HG03378 (cell line): ENCODE results near the gene PCDHB3.
"Not testable (repeated sequence)": the region's sequence is repeated elsewhere in the genome, so short reads cannot be mapped to it uniquely, and the experiment has no call there.

Experiments used
- ATAC-seq: cut with Tn5 transposase; IDR thresholded peaks from one replicate; pipeline ENCODE4 v1.9.1; 2021; ENCODE audit warnings: mild to moderate bottlenecking, moderate library complexity; ENCODE audit not compliant: unreplicated experiment

Gene PCDHB3

GRCh38 chr5:141100243-141100805 lies at the start of gene PCDHB3:
PCDHB3 (plus strand) TSS chr5:141100473; CDS start chr5:141100650, 177 bp downstream.
- ATAC-seq, result no peak

GRCh38 chr5:141050622-141051520 lies 49.4 kb upstream of the PCDHB3 start, which contains the start of gene PCDHB1:
PCDHB1 (plus strand) TSS chr5:141051374; CDS start chr5:141051471, 97 bp downstream.
- ATAC-seq, result no peak

GRCh38 chr5:141051521-141051866 lies 48.8 kb upstream of the PCDHB3 start:
- no peak for ATAC-seq

GRCh38 chr5:141077826-141078225 lies 22.4 kb upstream of the PCDHB3 start:
- no peak for ATAC-seq

- ATAC-seq, result no peak
Measured at GRCh38 chr5:141082228-141082627, 18.0 kb upstream of the PCDHB3 start.

GRCh38 chr5:141084487-141084989 lies 15.7 kb upstream of the PCDHB3 start:
- no peak for ATAC-seq

- ATAC-seq, result no peak
Measured at GRCh38 chr5:141094481-141095262, 5.6 kb upstream of the PCDHB3 start, which contains the start of gene PCDHB2. PCDHB2 (plus strand) TSS chr5:141094615; CDS start chr5:141094791, 176 bp downstream.

- no peak for ATAC-seq
Measured at GRCh38 chr5:141095263-141095641, 5.0 kb upstream of the PCDHB3 start.

- not testable (repeated sequence) for ATAC-seq
Measured at GRCh38 chr5:141096181-141096580, 4.1 kb upstream of the PCDHB3 start.

GRCh38 chr5:141096586-141096985 lies 3.7 kb upstream of the PCDHB3 start:
- not testable (repeated sequence) for ATAC-seq

GRCh38 chr5:141101059-141101458 lies 786 bp downstream of the PCDHB3 start:
- ATAC-seq, result no peak

- not testable (repeated sequence) for ATAC-seq
Measured at GRCh38 chr5:141102070-141102469, 1.8 kb downstream of the PCDHB3 start.

- not testable (repeated sequence) for ATAC-seq
Measured at GRCh38 chr5:141102471-141102870, 2.2 kb downstream of the PCDHB3 start.

- no peak for ATAC-seq
Measured at GRCh38 chr5:141105350-141105749, 5.1 kb downstream of the PCDHB3 start.

- ATAC-seq, result no peak
Measured at GRCh38 chr5:141119250-141119649, 19.0 kb downstream of the PCDHB3 start.

- no peak for ATAC-seq
Measured at GRCh38 chr5:141121563-141121962, 21.3 kb downstream of the PCDHB3 start, which contains the start of gene PCDHB4. PCDHB4 (plus strand) TSS chr5:141121818; CDS start chr5:141121999, 181 bp downstream.

- no peak for ATAC-seq
Measured at GRCh38 chr5:141121985-141122384, 21.7 kb downstream of the PCDHB3 start.

GRCh38 chr5:141123396-141124135 lies 23.3 kb downstream of the PCDHB3 start:
- not testable (repeated sequence) for ATAC-seq

- no peak for ATAC-seq
Measured at GRCh38 chr5:141127305-141127704, 27.0 kb downstream of the PCDHB3 start.

- ATAC-seq, result no peak
Measured at GRCh38 chr5:141135030-141135717, 34.9 kb downstream of the PCDHB3 start, which contains the start of gene PCDHB5. PCDHB5 (plus strand) TSS chr5:141135206; CDS start chr5:141135435, 229 bp downstream.
